GM23248 (cell line): Measurements from ENCODE around the gene CASP7.

ENCODE experiments used
- EZH2 ChIP-seq: fragments of 200-600 bp; sonication (generic); IDR thresholded peaks from 2 replicates; pipeline ENCODE4 v1.6.1; 2018; ENCODE audit warnings: antibody characterized with exemption, mild to moderate bottlenecking; ENCODE audit not compliant: insufficient read depth, poor library complexity, severe bottlenecking
- EZH2phosphoT487 ChIP-seq: fragments of 200-600 bp; sonication (generic); IDR thresholded peaks from 2 replicates; pipeline ENCODE4 v1.6.1; 2018; ENCODE audit warnings: antibody characterized with exemption, moderate library complexity, mild to moderate bottlenecking, low read depth; ENCODE audit not compliant: insufficient read depth

- TF ChIP-seq EZH2 (no peak), EZH2phosphoT487 (no peak)
Observed at GRCh38 chr10:113661332-113661731, 18.4 kb upstream of the CASP7 start.
